ENCODE results near the gene MED22. TPM values are rescaled to one million over a fixed set of nuclear protein-coding genes. Genes with fewer than 3 reads are reported as not detected.

Gene MED22
- total RNA-seq, 2 donors from 2014 or later = 50.0 to 51.2 TPM

GRCh38 chr9:133353548-133353947 lies 5.6 kb upstream of the MED22 start:
- H3K27me3 ChIP-seq (replicated peaks; ENCODE audit: insufficient read depth) = no peaks in the 10 kb centered on the region
- no peak overlapping the region for H3K4me3 ChIP-seq
- no peak for DNase-seq (ENCODE audit: low spot score)
- ATAC-seq (ENCODE audit: insufficient number of reproducible peaks, low FRiP score, low read depth) = no peak
- no peak for TF ChIP-seq CTCF (IDR thresholded peaks at IDR 0.05)
- no peaks in the 10 kb centered on the region for H3K9me3 ChIP-seq
- H3K4me1 ChIP-seq (ENCODE audit: control insufficient read depth in 1 of 2, low read depth in 2 of 2) = peaks cover 21 to 43% of the 10 kb centered on the region in 2 donors
- no peak overlapping the region for H3K27ac ChIP-seq
- peaks cover 36% of the 10 kb centered on the region for H3K36me3 ChIP-seq

- Histone ChIP-seq H3K27me3 (replicated peaks; ENCODE audit: insufficient read depth) (no peaks in the 10 kb centered on the region), H3K27ac (no peak overlapping the region), H3K4me1 (ENCODE audit: control insufficient read depth in 1 of 2, low read depth in 2 of 2) (peaks cover 21 to 43% of the 10 kb centered on the region in 2 donors), H3K36me3 (peaks cover 36% of the 10 kb centered on the region), H3K9me3 (no peaks in the 10 kb centered on the region), H3K4me3 (no peak overlapping the region)
- ATAC-seq (ENCODE audit: insufficient number of reproducible peaks, low FRiP score, low read depth) (no peak), DNase-seq (ENCODE audit: low spot score) (no peak)
- TF ChIP-seq CTCF (IDR thresholded peaks at IDR 0.05) = no peak
These were observed 4.9 kb upstream of the MED22 start for GRCh38 chr9:133352635-133353340.

- TF ChIP-seq CTCF (IDR thresholded peaks at IDR 0.05) = peak; percentile 15
- no peak for DNase-seq (ENCODE audit: low spot score)
- Histone ChIP-seq H3K4me3 (no peak overlapping the region), H3K9me3 (no peaks in the 10 kb centered on the region), H3K27me3 (replicated peaks; ENCODE audit: insufficient read depth) (no peaks in the 10 kb centered on the region), H3K27ac (no peak overlapping the region), H3K4me1 (ENCODE audit: control insufficient read depth in 1 of 2, low read depth in 2 of 2) (peaks cover 19 to 38% of the 10 kb centered on the region in 2 donors), H3K36me3 (peaks cover 36% of the 10 kb centered on the region)
- no peak for ATAC-seq (ENCODE audit: insufficient number of reproducible peaks, low FRiP score, low read depth)
These were observed 4.1 kb upstream of the MED22 start for GRCh38 chr9:133351908-133352634.

- H3K9me3 ChIP-seq = no peaks in the 10 kb centered on the region
These were observed 3.6 kb upstream of the MED22 start for GRCh38 chr9:133351526-133351907.

More at GRCh38 chr9:133351526-133351907, 3.6 kb upstream of the MED22 start:
- no peak overlapping the region for H3K4me3 ChIP-seq
- H3K4me1 ChIP-seq (ENCODE audit: control insufficient read depth in 1 of 2, low read depth in 2 of 2) = peaks cover 19 to 40% of the 10 kb centered on the region in 2 donors
- no peak for DNase-seq (ENCODE audit: low spot score)
- no peaks in the 10 kb centered on the region for H3K27me3 ChIP-seq (replicated peaks; ENCODE audit: insufficient read depth)
- H3K36me3 ChIP-seq = peaks cover 36% of the 10 kb centered on the region
- H3K27ac ChIP-seq = no peak overlapping the region
- ATAC-seq (ENCODE audit: insufficient number of reproducible peaks, low FRiP score, low read depth) = no peak
- no peak for TF ChIP-seq CTCF (IDR thresholded peaks at IDR 0.05)
